ENCODE measurements around the gene UROD.

DNA sequence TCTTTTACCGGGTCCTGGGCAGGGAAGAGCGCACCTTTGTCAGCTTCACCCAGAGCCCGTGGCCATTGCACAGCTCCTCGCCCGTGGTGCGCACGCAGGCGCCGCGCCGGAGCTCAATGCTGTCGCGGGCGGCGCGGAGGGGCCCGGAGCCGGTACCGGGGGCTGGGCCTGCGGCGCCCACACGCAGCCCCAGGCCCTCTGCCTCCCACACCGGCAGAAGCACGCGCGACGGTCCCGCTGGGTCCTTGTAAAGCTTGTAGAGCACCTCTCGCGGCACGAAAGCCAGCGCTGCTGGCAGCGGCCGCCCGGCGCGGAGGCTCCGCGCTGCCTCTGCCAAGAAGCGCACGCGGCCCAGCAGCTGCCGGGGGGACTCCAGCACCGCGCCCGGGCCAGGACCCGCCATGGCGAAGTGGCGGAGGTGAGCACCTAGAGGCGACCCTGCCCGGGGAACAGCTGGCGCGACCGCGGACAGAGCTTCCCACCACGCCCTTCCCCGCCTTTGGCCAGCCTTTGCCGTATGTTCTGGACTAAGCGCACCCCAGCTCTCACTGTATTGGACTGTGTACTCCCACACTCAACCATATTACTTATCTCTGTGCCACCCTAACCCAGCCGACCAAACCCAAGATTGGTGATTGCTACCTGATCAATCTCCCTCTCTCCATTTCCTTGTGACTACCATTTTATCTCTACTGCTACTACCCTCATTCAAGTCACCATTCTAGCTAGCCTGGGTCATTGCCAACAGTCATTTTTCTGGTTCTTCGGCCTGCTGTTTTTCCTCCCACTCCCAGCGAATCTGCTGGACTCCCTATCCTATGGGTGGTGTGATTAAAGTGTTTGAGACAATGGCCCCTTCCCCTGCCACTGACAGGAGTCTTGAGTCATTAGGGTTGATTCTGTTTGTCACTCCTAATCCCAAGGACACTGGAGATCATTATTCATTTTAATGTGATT lies 921 bp upstream of the UROD start, which contains the start of gene HECTD3:
- no peak for TF ChIP-seq CTCF (IDR thresholded peaks at IDR 0.05)
- TF ChIP-seq, protein P1, sequence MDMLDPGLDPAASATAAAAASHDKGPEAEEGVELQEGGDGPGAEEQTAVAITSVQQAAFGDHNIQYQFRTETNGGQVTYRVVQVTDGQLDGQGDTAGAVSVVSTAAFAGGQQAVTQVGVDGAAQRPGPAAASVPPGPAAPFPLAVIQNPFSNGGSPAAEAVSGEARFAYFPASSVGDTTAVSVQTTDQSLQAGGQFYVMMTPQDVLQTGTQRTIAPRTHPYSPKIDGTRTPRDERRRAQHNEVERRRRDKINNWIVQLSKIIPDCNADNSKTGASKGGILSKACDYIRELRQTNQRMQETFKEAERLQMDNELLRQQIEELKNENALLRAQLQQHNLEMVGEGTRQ (CRISPR knock-in tag; IDR thresholded peaks at IDR 0.05), result no peak; the same call in 1 of the 2 replicates
- TF ChIP-seq ESRRA (CRISPR knock-in tag; IDR thresholded peaks at IDR 0.05; ENCODE audit: borderline replicate concordance), result no peak
- TF ChIP-seq NFYB (CRISPR knock-in tag; conservative IDR thresholded peaks at IDR 0.05; ENCODE audit: low read depth), result no peak
- TF ChIP-seq SMAD4 (CRISPR knock-in tag; IDR thresholded peaks at IDR 0.05), result no peak
- no peak for TF ChIP-seq SP1 (CRISPR knock-in tag; conservative IDR thresholded peaks at IDR 0.05)
- TF ChIP-seq FOXP1 (CRISPR knock-in tag; IDR thresholded peaks at IDR 0.05; ENCODE audit: borderline replicate concordance), result no peak
- TF ChIP-seq GABPB1 (CRISPR knock-in tag; IDR thresholded peaks at IDR 0.05), result no peak
- TF ChIP-seq, protein P2, sequence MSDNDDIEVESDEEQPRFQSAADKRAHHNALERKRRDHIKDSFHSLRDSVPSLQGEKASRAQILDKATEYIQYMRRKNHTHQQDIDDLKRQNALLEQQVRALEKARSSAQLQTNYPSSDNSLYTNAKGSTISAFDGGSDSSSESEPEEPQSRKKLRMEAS (CRISPR knock-in tag; IDR thresholded peaks at IDR 0.05), result no peak; the same call in 1 of the 2 replicates
- no peak for TF ChIP-seq JUN (CRISPR knock-in tag; IDR thresholded peaks at IDR 0.05)
- TF ChIP-seq E2F5 (CRISPR knock-in tag; IDR thresholded peaks at IDR 0.05), result no peak
- no peak for TF ChIP-seq CREM (CRISPR knock-in tag; IDR thresholded peaks at IDR 0.05)
- no peak for TF ChIP-seq ZNF263 (CRISPR knock-in tag; IDR thresholded peaks at IDR 0.05; ENCODE audit: low read depth)
